GM21526 (cell line): ENCODE results near the gene ABHD1.
A peak's percentile ranks its signal among the peaks of the same experiment; 100 is the strongest.
"Not testable (repeated sequence)": the region's sequence is repeated elsewhere in the genome, so short reads cannot be mapped to it uniquely, and the experiment has no call there.

ENCODE experiments used
- ATAC-seq: cut with Tn5 transposase; IDR thresholded peaks from one replicate; pipeline ENCODE4 v1.9.1; 2021; ENCODE audit warnings: moderate library complexity; ENCODE audit not compliant: unreplicated experiment, low FRiP score

The ABHD1 gene

DNA sequence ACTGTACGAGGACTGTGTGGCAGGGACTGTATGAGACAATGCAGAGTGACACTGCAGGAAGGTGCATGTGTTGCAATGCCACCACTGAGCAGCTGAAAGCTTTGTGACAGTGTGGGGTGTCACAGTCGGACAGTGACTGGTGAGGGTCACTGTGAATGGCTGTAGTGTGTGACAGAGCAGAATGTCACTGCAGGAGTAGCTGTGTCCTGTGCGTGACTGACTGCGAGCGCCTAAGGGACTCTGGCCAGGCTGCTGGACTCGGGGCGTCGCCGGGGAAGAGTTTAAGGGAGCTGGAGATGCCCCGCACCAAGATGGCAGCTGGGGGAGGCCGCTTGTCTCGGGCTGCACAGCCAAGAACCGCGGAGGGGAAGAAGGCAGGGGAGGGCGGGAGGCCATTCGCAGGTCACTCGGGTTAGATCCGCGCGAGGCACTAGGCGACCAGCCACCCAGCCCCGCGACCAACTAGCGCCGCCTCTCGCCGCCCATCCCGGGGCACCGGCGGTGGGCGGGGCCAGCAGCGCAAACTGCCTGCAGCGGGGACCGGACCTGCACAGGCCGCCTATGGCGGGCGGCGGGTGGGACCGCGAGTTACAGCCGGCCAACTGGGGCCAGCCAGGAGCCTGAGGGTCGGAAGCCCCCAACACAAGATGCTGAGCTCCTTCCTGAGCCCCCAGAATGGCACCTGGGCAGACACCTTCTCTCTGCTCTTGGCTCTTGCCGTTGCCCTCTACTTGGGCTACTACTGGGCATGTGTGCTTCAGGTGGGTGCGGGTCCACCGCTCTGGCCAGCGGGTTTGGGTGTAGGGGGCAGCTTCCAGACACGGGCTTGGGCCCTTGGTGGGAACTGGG lies at the start of gene ABHD1:
ABHD1 (plus strand) TSS at position 514 of the 849 bp plus-strand sequence; CDS start at position 648, 134 bp downstream.
- no peak for ATAC-seq

DNA sequence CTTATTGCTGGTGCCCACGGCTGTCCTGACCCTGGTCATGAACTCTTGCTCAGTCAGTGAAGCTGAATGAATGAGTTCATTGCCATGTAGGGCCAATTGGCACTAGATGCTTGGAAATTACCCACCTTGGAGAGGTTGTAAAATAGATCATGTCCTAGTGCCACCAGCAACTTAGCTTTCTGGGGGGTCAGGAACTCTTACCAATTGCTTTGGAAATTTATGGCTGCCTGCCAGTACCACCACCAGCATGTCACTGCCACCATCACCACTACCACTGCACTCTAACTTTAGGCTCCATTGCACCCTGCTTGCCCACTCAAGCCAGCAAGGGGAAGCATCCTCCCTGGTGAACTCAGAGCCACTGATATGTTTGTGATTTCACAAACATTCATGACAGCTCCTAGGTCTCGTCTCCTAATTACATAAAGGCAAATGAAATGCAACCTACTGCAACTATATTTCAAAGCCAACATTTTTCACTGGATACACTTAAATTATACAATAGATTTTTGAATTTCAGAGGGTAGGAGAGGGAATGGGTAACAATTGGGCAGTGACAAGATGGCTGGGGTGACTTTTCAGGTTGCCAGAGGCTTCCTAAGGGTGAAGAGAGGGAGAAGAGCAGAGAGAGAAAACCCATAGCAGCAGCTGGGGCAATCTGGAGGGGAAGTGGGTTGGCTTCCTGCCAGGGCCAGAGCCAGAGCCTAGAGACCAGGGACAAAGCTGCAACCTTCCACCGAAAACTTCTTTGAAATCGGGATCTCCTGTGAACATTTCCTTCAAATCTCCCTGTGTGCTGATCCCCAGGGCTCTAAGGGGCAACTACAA lies 48.7 kb upstream of the ABHD1 start:
- ATAC-seq: no peak

DNA sequence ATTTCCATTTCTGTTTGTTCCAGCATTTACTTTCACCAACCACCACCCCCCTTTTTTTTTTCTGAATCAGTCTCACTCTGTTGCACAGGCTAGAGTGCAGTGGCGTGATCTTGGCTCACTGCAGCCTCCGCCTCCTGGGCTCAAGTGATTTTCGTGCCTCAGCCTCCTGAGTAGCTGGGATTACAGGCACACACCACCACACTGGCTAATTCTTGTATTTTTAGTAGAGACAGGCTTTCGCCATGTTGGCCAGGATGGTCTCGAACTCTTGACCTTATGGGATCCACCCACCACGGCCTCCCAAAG lies 48.1 kb upstream of the ABHD1 start:
- ATAC-seq: not testable (repeated sequence)

DNA sequence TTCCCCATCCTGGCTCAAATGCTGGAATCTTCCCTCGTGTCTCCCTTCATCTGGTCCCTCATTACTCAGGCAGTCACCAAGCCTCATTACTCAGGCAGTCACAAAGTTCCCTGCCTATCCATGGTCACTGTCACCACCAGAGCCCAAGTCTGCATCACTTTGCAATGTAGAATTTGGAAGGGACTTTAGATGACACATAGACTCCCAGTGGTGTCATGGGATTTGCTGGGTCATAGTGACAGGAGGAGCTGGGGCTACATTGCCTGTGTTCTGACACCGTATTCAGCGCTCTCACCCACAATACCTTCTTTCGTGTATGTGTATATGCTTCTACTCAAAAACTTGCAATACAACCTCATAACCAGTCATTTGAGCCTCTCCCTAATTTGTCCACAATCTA lies 47.3 kb upstream of the ABHD1 start:
- no peak for ATAC-seq

DNA sequence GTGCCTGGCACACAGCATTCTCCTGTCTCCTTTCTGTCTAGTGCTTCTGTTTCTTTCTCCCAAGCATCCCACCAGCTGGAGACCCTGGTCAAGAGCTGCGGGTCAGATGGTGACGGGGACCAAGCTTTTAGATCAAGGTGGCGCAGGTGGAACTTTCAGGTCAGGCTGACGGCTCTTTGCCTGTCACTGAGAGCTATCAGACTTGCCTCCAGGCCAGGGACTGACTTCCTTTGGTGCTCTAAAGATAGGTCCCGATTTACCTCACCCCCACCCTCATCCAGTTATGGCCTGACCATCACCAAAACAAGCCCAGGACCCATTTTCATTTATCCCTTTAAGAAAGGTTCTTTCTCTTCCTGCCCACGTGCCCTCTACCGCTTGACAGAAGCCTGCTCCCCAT lies 46.4 kb upstream of the ABHD1 start:
- ATAC-seq: no peak

DNA sequence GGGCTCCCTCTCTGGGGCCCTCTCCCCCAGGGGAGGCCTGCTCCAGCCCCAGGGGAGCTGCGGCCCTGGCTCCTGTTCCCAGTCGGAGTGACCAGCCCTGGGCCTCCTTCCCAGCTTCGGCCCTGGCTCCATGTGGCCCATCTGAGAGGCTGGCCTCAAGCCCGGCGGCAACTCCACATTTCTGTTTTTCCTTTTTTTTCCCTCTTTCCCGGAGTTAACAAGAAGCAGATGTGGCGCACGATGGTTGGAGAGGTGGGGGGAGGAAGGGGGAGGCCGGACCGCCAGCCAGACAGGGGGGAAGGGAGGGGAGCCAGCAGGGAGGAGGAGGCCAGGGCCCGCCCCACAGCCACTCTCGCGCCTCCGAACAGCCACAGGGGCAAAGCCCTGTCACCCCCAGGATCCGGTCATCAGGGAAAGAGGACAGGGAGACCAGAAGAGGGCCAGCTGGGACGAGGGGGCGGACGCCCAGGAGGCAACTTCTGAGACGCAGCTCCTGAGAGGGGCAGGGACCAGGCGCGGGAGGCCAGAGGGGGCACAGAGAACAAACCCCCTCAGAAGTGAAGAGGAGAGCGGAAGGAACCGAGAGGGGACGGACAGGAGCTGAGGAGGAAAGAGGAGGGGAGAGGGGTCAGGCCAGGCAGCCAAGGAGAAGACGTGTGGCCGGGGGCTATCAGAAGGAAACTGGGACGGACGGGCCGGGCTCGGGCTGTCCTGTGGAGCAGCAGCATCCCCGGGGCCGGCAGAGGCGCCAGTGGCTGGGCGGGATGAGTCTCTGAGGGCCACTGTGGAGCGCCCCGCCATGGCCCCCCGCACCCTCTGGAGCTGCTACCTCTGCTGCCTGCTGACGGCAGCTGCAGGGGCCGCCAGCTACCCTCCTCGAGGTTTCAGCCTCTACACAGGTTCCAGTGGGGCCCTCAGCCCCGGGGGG lies 45.1 kb upstream of the ABHD1 start, which contains the start of gene EMILIN1:
EMILIN1 (plus strand) TSS at position 349 of the 928 bp plus-strand sequence; CDS start at position 800, 451 bp downstream.
- ATAC-seq: no peak

DNA sequence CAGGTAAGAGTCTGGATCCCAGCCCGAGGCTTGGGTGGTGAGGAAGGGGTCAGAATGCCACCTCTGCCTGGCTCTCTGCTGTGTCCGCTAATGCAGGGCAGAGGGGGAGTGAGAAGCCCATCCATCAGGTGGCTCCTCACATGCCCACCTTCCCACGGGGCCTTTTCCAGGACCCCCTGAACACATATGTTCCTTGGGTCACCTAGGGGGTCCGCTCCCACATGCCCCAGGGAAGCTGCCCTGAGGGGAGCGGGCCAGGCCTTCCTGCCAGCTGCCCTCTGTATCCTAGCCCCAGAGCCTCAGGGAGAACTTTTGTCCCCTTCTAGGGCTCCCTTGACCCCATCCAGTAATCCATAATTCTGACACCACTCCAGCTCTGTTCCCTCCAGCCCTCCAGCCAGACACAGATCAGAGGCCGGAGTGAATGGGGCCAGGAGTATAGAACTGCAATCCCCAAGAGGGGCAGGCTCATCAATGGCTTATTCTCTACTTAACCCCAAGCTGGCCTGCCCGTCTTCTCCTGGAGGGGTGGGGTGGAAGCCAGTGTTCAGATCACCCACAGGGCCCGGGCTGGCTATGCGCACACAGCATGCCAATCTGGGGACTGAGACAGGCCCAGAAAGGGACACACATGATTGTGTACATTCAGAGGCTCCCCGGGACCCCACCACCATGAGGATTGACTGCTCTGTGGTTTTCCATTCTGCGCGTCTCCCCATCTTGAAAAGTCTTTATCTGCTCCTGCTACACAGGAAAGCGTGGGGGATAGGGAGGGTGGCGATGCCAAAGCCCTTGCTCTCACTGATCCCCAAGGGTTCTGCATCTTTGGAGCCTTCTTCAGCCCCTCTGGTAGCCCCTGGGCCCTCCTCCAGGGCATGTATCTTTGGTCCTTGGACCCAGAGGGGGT lies 44.1 kb upstream of the ABHD1 start:
- ATAC-seq: no peak

DNA sequence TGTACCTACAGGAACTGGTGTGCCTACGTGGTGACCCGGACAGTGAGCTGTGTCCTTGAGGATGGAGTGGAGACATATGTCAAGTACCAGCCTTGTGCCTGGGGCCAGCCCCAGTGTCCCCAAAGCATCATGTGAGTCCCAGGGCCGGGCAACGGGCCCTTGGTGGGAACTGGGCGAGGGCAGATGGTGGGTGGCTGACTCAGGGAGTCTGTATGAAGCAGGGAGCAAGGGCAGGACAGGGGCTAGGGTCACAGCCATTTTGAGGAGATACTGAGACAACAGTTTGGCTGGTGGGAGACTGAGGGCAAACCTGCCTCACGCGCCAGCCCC lies 43.5 kb upstream of the ABHD1 start:
- ATAC-seq: no peak

DNA sequence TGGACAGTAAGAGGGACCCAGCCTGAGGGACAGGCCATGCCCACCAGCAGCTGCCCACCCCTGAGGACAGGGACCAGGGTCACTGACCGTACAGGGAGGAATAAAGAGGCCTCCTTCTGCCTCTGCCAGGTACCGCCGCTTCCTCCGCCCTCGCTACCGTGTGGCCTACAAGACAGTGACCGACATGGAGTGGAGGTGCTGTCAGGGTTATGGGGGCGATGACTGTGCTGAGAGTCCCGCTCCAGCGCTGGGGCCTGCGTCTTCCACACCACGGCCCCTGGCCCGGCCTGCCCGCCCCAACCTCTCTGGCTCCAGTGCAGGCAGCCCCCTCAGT lies 43.0 kb upstream of the ABHD1 start:
- no peak for ATAC-seq

DNA sequence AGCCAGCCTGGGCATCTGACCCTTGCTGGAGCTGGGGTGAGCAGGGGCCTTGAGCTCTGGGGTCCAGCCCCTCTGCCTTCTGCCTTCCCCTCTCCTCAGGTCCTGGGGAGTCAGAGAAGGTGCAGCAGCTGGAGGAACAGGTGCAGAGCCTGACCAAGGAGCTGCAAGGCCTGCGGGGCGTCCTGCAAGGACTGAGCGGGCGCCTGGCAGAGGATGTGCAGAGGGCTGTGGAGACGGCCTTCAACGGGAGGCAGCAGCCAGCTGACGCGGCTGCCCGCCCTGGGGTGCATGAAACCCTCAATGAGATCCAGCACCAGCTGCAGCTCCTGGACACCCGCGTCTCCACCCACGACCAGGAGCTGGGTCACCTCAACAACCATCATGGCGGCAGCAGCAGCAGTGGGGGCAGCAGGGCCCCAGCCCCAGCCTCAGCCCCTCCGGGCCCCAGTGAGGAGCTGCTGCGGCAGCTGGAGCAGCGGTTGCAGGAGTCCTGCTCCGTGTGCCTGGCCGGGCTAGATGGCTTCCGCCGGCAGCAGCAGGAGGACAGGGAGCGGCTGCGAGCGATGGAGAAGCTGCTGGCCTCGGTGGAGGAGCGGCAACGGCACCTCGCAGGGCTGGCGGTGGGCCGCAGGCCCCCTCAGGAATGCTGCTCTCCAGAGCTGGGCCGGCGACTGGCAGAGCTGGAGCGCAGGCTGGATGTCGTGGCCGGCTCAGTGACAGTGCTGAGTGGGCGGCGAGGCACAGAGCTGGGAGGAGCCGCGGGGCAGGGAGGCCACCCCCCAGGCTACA lies 41.4 kb upstream of the ABHD1 start:
- no peak for ATAC-seq

DNA sequence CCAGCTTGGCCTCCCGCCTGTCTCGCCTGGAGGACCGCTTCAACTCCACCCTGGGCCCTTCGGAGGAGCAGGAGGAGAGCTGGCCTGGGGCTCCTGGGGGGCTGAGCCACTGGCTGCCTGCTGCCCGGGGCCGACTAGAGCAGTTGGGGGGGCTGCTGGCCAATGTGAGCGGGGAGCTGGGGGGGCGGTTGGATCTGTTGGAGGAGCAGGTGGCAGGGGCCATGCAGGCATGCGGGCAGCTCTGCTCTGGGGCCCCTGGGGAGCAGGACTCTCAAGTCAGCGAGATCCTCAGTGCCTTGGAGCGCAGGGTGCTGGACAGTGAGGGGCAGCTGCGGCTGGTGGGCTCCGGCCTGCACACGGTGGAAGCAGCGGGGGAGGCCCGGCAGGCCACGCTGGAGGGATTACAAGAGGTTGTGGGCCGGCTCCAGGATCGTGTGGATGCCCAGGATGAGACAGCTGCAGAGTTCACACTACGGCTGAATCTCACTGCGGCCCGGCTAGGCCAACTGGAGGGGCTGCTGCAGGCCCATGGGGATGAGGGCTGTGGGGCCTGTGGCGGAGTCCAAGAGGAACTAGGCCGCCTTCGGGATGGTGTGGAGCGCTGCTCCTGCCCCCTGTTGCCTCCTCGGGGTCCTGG lies 40.7 kb upstream of the ABHD1 start:
- no peak for ATAC-seq

DNA sequence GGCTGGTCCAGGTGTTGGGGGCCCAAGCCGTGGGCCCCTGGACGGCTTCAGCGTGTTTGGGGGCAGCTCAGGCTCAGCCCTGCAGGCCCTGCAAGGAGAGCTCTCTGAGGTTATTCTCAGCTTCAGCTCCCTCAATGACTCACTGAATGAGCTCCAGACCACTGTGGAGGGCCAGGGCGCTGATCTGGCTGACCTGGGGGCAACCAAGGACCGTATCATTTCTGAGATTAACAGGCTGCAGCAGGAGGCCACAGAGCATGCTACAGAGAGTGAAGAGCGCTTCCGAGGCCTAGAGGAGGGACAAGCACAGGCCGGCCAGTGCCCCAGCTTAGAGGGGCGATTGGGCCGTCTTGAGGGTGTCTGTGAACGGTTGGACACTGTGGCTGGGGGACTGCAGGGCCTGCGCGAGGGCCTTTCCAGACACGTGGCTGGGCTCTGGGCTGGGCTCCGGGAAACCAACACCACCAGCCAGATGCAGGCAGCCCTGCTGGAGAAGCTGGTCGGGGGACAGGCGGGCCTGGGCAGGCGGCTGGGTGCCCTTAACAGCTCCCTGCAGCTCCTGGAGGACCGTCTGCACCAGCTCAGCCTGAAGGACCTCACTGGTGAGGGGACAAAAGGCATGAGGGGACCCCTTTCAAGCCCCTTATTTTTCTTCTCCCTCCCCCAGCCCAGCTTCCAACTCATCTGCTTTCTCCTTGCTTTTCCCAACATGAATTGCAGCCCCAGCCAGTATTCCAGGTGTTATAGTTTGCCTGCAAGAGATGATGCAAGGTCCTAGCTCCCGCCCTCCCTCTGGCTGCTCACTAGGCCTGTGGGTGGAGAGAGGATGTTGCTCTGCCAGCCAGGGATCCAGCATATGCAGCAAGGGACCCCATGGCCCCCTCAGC lies 40.0 kb upstream of the ABHD1 start:
- no peak for ATAC-seq

DNA sequence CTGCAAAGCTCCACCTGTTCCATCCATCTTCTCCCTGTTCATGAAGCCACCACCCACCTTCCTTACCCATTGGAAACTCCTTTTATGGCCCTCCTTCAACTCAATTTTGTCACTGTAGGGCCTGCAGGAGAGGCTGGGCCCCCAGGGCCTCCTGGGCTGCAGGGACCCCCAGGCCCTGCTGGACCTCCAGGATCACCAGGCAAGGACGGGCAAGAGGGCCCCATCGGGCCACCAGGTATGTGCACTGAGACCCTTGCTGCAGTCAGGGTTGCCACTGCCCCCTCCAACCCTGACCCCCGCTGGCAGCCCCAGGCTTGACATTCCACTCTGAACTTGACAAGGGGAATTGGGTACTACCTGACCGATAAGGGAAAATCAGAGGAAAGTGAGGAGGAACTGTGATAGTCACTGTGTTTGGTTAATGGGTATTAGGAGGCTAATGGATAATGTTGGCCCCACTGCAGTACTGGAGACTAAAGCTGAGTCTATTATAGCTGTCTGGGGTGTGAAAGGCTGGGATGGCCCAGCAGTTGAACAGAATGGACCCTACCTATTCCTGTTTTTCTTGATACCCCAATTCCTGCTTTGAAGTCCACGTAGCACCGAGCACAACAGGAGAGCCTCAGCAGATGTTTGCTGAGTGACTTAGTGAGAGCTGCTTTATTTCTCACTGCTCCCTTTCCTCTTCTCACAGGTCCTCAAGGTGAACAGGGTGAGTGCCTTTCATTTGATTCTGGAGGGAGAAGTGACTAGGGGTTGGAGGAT lies 39.1 kb upstream of the ABHD1 start:
- no peak for ATAC-seq

DNA sequence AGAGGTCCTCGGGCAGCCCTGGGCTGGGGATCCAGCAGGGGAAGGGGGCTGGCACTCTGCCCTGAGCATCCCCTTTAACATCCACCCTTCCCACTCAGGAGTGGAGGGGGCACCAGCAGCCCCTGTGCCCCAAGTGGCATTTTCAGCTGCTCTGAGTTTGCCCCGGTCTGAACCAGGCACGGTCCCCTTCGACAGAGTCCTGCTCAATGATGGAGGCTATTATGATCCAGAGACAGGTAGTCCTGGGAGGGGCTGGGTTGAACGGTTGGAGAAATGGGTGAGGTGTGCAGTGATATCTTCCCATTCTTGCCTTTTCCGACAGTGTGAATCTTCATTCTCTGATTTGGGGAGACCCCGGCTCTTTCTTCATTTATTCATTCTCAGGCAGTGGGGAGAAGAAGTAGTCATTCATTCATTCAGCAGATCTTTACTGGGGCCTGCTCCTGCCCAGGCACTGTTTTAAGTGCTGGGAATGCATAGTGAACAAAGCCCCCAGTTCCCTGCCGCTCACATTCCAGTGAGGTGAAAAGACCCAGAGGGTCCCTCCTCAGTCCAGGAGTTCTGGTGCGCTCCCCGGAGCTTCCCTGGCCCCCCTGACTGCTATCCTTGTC lies 38.4 kb upstream of the ABHD1 start:
- no peak for ATAC-seq

DNA sequence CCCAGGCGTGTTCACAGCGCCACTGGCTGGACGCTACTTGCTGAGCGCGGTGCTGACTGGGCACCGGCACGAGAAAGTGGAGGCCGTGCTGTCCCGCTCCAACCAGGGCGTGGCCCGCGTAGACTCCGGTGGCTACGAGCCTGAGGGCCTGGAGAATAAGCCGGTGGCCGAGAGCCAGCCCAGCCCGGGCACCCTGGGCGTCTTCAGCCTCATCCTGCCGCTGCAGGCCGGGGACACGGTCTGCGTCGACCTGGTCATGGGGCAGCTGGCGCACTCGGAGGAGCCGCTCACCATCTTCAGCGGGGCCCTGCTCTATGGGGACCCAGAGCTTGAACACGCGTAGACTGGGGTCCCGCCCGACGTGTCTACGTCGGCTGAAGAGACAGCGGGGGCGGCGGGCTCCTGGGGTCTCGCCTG lies 37.9 kb upstream of the ABHD1 start:
- ATAC-seq: peak; percentile 6

DNA sequence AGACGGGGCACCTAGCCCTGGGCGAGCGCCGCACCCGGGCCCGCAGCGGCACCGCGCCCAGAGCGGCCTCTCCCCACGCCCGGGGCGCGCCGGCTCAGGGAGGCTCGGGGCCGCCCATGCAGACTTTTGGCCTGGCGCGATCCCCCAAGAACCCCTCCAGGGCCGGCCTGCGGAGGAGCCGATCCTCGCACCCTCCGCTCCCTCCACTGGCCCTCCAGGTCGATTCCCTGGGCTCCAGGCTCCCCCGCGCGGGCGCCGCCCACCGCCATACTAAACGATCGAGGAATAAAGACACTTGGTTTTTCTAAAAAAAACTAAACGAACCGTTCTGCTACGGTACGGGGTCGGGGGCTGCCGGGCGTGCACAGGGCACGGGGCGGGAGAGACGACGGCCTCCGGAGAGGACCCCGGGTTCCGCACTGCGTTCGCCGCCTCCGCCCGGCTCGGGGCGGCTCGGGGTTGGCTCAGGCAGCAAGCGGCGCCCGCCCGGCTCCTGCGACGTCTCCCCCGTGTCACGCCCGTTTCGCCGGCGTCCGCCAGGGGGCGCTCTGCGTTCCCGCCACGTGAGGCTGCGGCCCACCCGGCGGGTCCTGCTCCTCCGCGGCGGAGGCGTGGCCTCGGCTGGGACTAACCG lies 37.4 kb upstream of the ABHD1 start:
- peak; percentile 51 for ATAC-seq
